Measurements from ENCODE around the gene ASIC4. TPM values are rescaled to one million over a fixed set of nuclear protein-coding genes. Genes with fewer than 3 reads are reported as not detected.

Gene ASIC4
- total and polyA plus RNA-seq, 2 of the 13 experiments (the other 11 are each of a cell fraction or from before 2014, with no cell fraction given) = 0.03 TPM; not detected in 1

- TF ChIP-seq NR0B2 (CRISPR knock-in tag; IDR thresholded peaks at IDR 0.05) (no peak), KLF12 (CRISPR knock-in tag; IDR thresholded peaks at IDR 0.05; ENCODE audit: borderline replicate concordance) (no peak), PAF1 (CRISPR knock-in tag; IDR thresholded peaks at IDR 0.05) (no peak), ZFP36L1 (CRISPR knock-in tag; IDR thresholded peaks at IDR 0.05) (no peak), ZBTB26 (CRISPR knock-in tag; IDR thresholded peaks at IDR 0.05; ENCODE audit: borderline replicate concordance) (no peak), ZNF124 (CRISPR knock-in tag; IDR thresholded peaks at IDR 0.05) (no peak), ZC3H13 (CRISPR knock-in tag; IDR thresholded peaks at IDR 0.05) (no peak), SMYD3 (CRISPR knock-in tag; IDR thresholded peaks at IDR 0.05) (no peak), NR2F6 (IDR thresholded peaks at IDR 0.05) (no peak), NR2F6 (CRISPR knock-in tag; IDR thresholded peaks at IDR 0.05) (no peak), ATF4 (CRISPR knock-in tag; IDR thresholded peaks at IDR 0.05) (no peak), ZFP62 (CRISPR knock-in tag; IDR thresholded peaks at IDR 0.05) (no peak), HOXA3 (CRISPR knock-in tag; IDR thresholded peaks at IDR 0.05) (peak; percentile 38; the same call in 1 of the 2 replicates), ZUFSP (CRISPR knock-in tag; IDR thresholded peaks at IDR 0.05; ENCODE audit: borderline replicate concordance) (no peak), KDM6A (CRISPR knock-in tag; IDR thresholded peaks at IDR 0.05; ENCODE audit: low read depth) (no peak), ELK4 (CRISPR knock-in tag; IDR thresholded peaks at IDR 0.05; ENCODE audit: borderline replicate concordance) (no peak), REST (IDR thresholded peaks at IDR 0.05; ENCODE audit: borderline replicate concordance in 1 of 2, low read depth in 1 of 2, low read length in 2 of 2) (no peak), ZBTB33 (CRISPR knock-in tag; IDR thresholded peaks at IDR 0.05) (no peak)
Measured at GRCh38 chr2:219512524-219513216, 1.6 kb upstream of the ASIC4 start (continued).

Measured in HepG2 (cell line).